Stimulated activated naive CD8-positive, alpha-beta T cell treated with anti-CD3 and anti-CD28 coated beads, Interleukin-15, amount 100 ng/mL, for 72 hours (primary cell): ENCODE data around the gene ARPC4.
"Not testable (repeated sequence)": the region's sequence is repeated elsewhere in the genome, so short reads cannot be mapped to it uniquely, and the experiment has no call there.

ENCODE experiments used
- ATAC-seq: fragments of 150-1000 bp; cut with Tn5 transposase; 2 replicates; pipeline ENCODE4 v1.10.0; 2021; ENCODE audit warnings: mild to moderate bottlenecking, moderate library complexity
- DNase-seq, 2 donors: peaks; one replicate each; pipeline ENCODE4 v3.0.0; 2021 to 2022
- H3K27ac Mint-ChIP-seq, 2 donors: one replicate each; pipeline ENCODE4 v1.8.0; 2022; ENCODE audit warnings: mild to moderate bottlenecking in 2 of 2, mixed read lengths in 2 of 2, moderate library complexity in 2 of 2
- H3K27me3 Mint-ChIP-seq: one replicate; pipeline ENCODE4 v1.8.0; 2022; ENCODE audit warnings: mixed read lengths
- H3K4me1 Mint-ChIP-seq: one replicate; pipeline ENCODE4 v1.8.0; 2022; ENCODE audit warnings: mild to moderate bottlenecking, mixed read lengths
- H3K4me3 Mint-ChIP-seq, 2 donors: one replicate each; pipeline ENCODE4 v1.8.0; 2022; ENCODE audit warnings: mild to moderate bottlenecking in 2 of 2, mixed read lengths in 2 of 2, moderate library complexity in 1 of 2
- H3K9me3 Mint-ChIP-seq, 2 donors: one replicate each; pipeline ENCODE4 v1.8.0; 2022; ENCODE audit warnings: mixed read lengths in 2 of 2

Gene ARPC4

GRCh38 chr3:9765865-9766264 lies 27.0 kb upstream of the ARPC4 start:
- Mint-ChIP-seq H3K27ac (no peak overlapping the region), H3K4me3 (no peak overlapping the region)
- ATAC-seq: no peak

GRCh38 chr3:9767418-9767817 lies 25.5 kb upstream of the ARPC4 start:
- no peaks in the 10 kb centered on the region for H3K9me3 Mint-ChIP-seq
- ATAC-seq (no peak), DNase-seq (no peak)
- no peak overlapping the region for H3K27ac Mint-ChIP-seq
- peaks cover 43% of the 10 kb centered on the region for H3K4me1 Mint-ChIP-seq
- H3K4me3 Mint-ChIP-seq: no peak overlapping the region
- H3K27me3 Mint-ChIP-seq: peaks cover 7% of the 10 kb centered on the region

More at GRCh38 chr3:9765865-9766264, 27.0 kb upstream of the ARPC4 start:
- peaks cover 40% of the 10 kb centered on the region for H3K4me1 Mint-ChIP-seq
- peaks cover 7% of the 10 kb centered on the region for H3K27me3 Mint-ChIP-seq
- no peaks in the 10 kb centered on the region for H3K9me3 Mint-ChIP-seq
- no peak for DNase-seq

- peak overlapping the region in 1 of 2 donors; percentile 68 for H3K4me3 Mint-ChIP-seq
- H3K27me3 Mint-ChIP-seq: peaks cover 7% of the 10 kb centered on the region
- no peak for ATAC-seq
- no peak for DNase-seq
- peaks cover 43% of the 10 kb centered on the region for H3K4me1 Mint-ChIP-seq
- H3K27ac Mint-ChIP-seq: no peak overlapping the region
- no peaks in the 10 kb centered on the region for H3K9me3 Mint-ChIP-seq
Measured at GRCh38 chr3:9768141-9768775, 24.6 kb upstream of the ARPC4 start.

GRCh38 chr3:9769012-9769411 lies 23.9 kb upstream of the ARPC4 start:
- ATAC-seq (no peak), DNase-seq (no peak)
- H3K4me3 Mint-ChIP-seq: peak overlapping the region; percentile 68 to 72
- H3K27me3 Mint-ChIP-seq: peaks cover 7% of the 10 kb centered on the region
- peaks cover 43% of the 10 kb centered on the region for H3K4me1 Mint-ChIP-seq
- no peaks in the 10 kb centered on the region for H3K9me3 Mint-ChIP-seq
- H3K27ac Mint-ChIP-seq: peak overlapping the region; percentile 65 to 79

- peak within 1 kb of the TSS; percentile 75 to 79 for H3K27ac Mint-ChIP-seq
- peak; percentile 92 for ATAC-seq
- no peaks in the 10 kb centered on the region for H3K9me3 Mint-ChIP-seq
- peaks cover 43% of the 10 kb centered on the region for H3K4me1 Mint-ChIP-seq
- peaks cover 7% of the 10 kb centered on the region for H3K27me3 Mint-ChIP-seq
- peak; percentile 63 to 67 for DNase-seq
- H3K4me3 Mint-ChIP-seq: peak within 1 kb of the TSS; percentile 68 to 74
Measured at GRCh38 chr3:9769426-9770275, 23.2 kb upstream of the ARPC4 start, which contains the start of gene CAMK1. TSS of gene CAMK1 (minus strand) at chr3:9769947. CDS start at chr3:9767749, 2,198 bp downstream.

GRCh38 chr3:9770276-9770812 lies 22.5 kb upstream of the ARPC4 start:
- DNase-seq: no peak
- peak overlapping the region; percentile 5 to 16 for H3K27ac Mint-ChIP-seq
- no peaks in the 10 kb centered on the region for H3K9me3 Mint-ChIP-seq
- H3K27me3 Mint-ChIP-seq: peaks cover 7% of the 10 kb centered on the region
- H3K4me3 Mint-ChIP-seq: peak overlapping the region; percentile 68 to 74
- peak; percentile 15 for ATAC-seq
- peaks cover 43% of the 10 kb centered on the region for H3K4me1 Mint-ChIP-seq

GRCh38 chr3:9771007-9771406 lies 21.9 kb upstream of the ARPC4 start:
- not testable (repeated sequence) for H3K27me3 Mint-ChIP-seq, ATAC-seq, H3K9me3 Mint-ChIP-seq, DNase-seq
- H3K4me3 Mint-ChIP-seq: peak overlapping the region; percentile 38 to 68
- H3K4me1 Mint-ChIP-seq: peaks cover 48% of the 10 kb centered on the region
- H3K27ac Mint-ChIP-seq: peak overlapping the region in 1 of 2 donors; percentile 49

GRCh38 chr3:9776896-9777693 lies 15.8 kb upstream of the ARPC4 start:
- Mint-ChIP-seq H3K4me3 (peak overlapping the region; percentile 25 to 67), H3K27ac (peak overlapping the region; percentile 98 to 99), H3K4me1 (peaks cover 65% of the 10 kb centered on the region), H3K27me3 (no peaks in the 10 kb centered on the region), H3K9me3 (peaks cover 0 to 3% of the 10 kb centered on the region in 2 donors)
- DNase-seq: no peak
- ATAC-seq: no peak

- Mint-ChIP-seq H3K27me3 (no peaks in the 10 kb centered on the region), H3K9me3 (peaks cover 0 to 3% of the 10 kb centered on the region in 2 donors), H3K27ac (peak overlapping the region; percentile 98 to 99), H3K4me1 (peaks cover 71% of the 10 kb centered on the region), H3K4me3 (peak overlapping the region; percentile 25 to 67)
- ATAC-seq: peak; percentile 41
- peak in 1 of 2 donors; percentile 28 for DNase-seq
Measured at GRCh38 chr3:9777694-9778021, 15.2 kb upstream of the ARPC4 start.

- Mint-ChIP-seq H3K27me3 (no peaks in the 10 kb centered on the region), H3K27ac (peak overlapping the region; percentile 98 to 99), H3K9me3 (peaks cover 0 to 3% of the 10 kb centered on the region in 2 donors), H3K4me1 (peaks cover 76% of the 10 kb centered on the region), H3K4me3 (peak overlapping the region; percentile 67 to 68)
- DNase-seq: peak; percentile 71 to 85
- ATAC-seq: peak; percentile 89
Measured at GRCh38 chr3:9778143-9779074, 14.5 kb upstream of the ARPC4 start.

GRCh38 chr3:9779075-9779593 lies 13.7 kb upstream of the ARPC4 start:
- H3K4me1 Mint-ChIP-seq: peaks cover 76% of the 10 kb centered on the region
- no peaks in the 10 kb centered on the region for H3K27me3 Mint-ChIP-seq
- H3K27ac Mint-ChIP-seq: peak overlapping the region; percentile 98 to 99
- peak overlapping the region; percentile 68 to 74 for H3K4me3 Mint-ChIP-seq
- peaks cover 0 to 3% of the 10 kb centered on the region in 2 donors for H3K9me3 Mint-ChIP-seq
- ATAC-seq (no peak), DNase-seq (peak in 1 of 2 donors; percentile 16)

GRCh38 chr3:9779721-9780457 lies 13.0 kb upstream of the ARPC4 start:
- no peaks in the 10 kb centered on the region for H3K27me3 Mint-ChIP-seq
- H3K4me1 Mint-ChIP-seq: peaks cover 76% of the 10 kb centered on the region
- H3K4me3 Mint-ChIP-seq: peak overlapping the region; percentile 68 to 74
- peak overlapping the region; percentile 98 for H3K27ac Mint-ChIP-seq
- peaks cover 0 to 3% of the 10 kb centered on the region in 2 donors for H3K9me3 Mint-ChIP-seq
- DNase-seq (peak; percentile 61 to 77), ATAC-seq (peak; percentile 73)

- peak; percentile 3 for ATAC-seq
- DNase-seq: no peak
- Mint-ChIP-seq H3K27me3 (no peaks in the 10 kb centered on the region), H3K9me3 (peaks cover 0 to 3% of the 10 kb centered on the region in 2 donors), H3K4me1 (peaks cover 77% of the 10 kb centered on the region), H3K4me3 (peak overlapping the region; percentile 68 to 74), H3K27ac (peak overlapping the region; percentile 98)
Measured at GRCh38 chr3:9780458-9780812, 12.4 kb upstream of the ARPC4 start.
